Colonic mucosa (tissue), 4 donors: Measurements from ENCODE around the gene DPP3. TPM values are rescaled to one million over a fixed set of nuclear protein-coding genes. Genes with fewer than 3 reads are reported as not detected.

ENCODE experiments used
- DNase-seq: peaks from one replicate; pipeline ENCODE4 v3.0.0-alpha.2; 2020
- H3K27ac ChIP-seq: fragments of 200-600 bp; one replicate; pipeline ENCODE4 v1.8.0; 2021
- H3K27me3 ChIP-seq: fragments of 200-600 bp; one replicate; pipeline ENCODE4 v1.8.0; 2021
- H3K36me3 ChIP-seq: fragments of 200-600 bp; one replicate; pipeline ENCODE4 v1.8.0; 2021
- H3K4me1 ChIP-seq: fragments of 200-600 bp; one replicate; pipeline ENCODE4 v1.8.0; 2021; ENCODE audit warnings: mild to moderate bottlenecking
- H3K4me3 ChIP-seq: fragments of 200-600 bp; one replicate; pipeline ENCODE4 v1.8.0; 2021
- H3K9ac ChIP-seq, 2 donors: one replicate each; pipeline ENCODE4 v1.7.0; 2013; ENCODE audit warnings: control low read depth in 2 of 2, low read depth in 2 of 2, low read length in 2 of 2
- H3K9me3 ChIP-seq: fragments of 200-600 bp; one replicate; pipeline ENCODE4 v1.8.0; 2021
- intact Hi-C: fragments of 100-400 bp; cut with DNase I; formaldehyde crosslinking; loops from one replicate; pipeline ENCODE4 v1.14.1; 2022
- total RNA-seq, 2 donors: library from RNA; stranded (reverse); fragmentation: NEBNext Ultra II Directional in 1 of 2; extraction: Animal tissue kit (Norgen Biotek cat#: 25700) in 1 of 2; gene quantifications; one replicate each; pipeline ENCODE4 v1.2.1, GENCODE V29; 2021
- TF ChIP-seq, protein P1 (sequence below): fragments of 200-600 bp; IDR thresholded peaks from one replicate; pipeline ENCODE4 v1.8.0; 2022; ENCODE audit warnings: antibody characterized with exemption, mild to moderate bottlenecking
- donor health status: healthy.
- donor health status: DM: no; HTN: no; CAD: no.
- donor health status: DM: no; HTN: no; CAD: no.

DPP3 gene
- total RNA-seq, 2 donors from 2014 or later, result 70.3 to 124 TPM

DNA sequence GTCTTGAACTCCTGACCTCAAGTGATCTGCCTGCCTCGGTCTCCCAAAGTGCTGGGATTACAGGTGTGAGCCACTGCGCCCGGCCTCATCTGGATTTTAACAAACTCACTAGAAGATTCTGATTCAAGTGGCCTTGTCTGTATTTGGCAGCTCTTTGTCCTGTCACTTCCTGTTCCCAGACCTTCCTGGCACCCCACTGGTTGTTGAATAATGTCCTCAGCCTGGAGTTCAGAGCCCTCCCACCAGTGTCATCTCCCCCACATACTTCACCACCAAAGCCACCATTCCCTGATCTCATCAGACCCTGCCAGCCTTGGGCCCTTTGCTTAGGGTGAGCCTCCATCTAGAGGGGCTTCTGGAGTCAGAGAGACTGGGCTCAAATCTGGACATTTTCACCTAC is 10.2 kb upstream of the DPP3 start:
- Histone ChIP-seq H3K9ac (no peak overlapping the region), H3K27me3 (no peaks in the 10 kb centered on the region), H3K36me3 (no peaks in the 10 kb centered on the region), H3K4me1 (peaks cover 12% of the 10 kb centered on the region), H3K27ac (no peak overlapping the region), H3K9me3 (no peaks in the 10 kb centered on the region), H3K4me3 (no peak overlapping the region)
- TF ChIP-seq, protein P1, sequence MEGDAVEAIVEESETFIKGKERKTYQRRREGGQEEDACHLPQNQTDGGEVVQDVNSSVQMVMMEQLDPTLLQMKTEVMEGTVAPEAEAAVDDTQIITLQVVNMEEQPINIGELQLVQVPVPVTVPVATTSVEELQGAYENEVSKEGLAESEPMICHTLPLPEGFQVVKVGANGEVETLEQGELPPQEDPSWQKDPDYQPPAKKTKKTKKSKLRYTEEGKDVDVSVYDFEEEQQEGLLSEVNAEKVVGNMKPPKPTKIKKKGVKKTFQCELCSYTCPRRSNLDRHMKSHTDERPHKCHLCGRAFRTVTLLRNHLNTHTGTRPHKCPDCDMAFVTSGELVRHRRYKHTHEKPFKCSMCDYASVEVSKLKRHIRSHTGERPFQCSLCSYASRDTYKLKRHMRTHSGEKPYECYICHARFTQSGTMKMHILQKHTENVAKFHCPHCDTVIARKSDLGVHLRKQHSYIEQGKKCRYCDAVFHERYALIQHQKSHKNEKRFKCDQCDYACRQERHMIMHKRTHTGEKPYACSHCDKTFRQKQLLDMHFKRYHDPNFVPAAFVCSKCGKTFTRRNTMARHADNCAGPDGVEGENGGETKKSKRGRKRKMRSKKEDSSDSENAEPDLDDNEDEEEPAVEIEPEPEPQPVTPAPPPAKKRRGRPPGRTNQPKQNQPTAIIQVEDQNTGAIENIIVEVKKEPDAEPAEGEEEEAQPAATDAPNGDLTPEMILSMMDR, result no peak
- no peak for DNase-seq
- intact Hi-C loops, result no loop called here

DNA sequence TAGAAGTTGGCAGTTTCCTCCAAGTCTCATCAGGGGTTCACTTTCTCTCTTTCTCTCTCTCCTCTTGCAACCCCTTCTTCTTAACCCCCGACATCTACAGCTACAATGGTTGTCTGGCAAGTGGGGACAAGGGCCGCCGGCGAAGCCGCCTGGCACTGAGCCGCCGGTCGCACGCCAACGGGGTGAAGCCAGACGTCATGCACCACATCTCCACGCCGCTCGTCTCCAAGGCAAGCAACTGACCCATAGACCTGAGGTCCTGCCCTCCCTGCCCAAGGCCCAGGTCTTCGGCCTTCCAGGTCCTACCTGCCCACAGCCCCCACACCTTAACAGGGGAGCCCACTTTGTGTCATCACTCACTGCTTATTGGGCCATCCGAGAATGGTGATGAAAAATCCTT is 9.1 kb upstream of the DPP3 start:
- intact Hi-C loops, result no loop called here

GRCh38 chr11:66472054-66472453 is 8.2 kb upstream of the DPP3 start:
- Histone ChIP-seq H3K4me3 (no peak overlapping the region), H3K9me3 (no peaks in the 10 kb centered on the region), H3K27ac (no peak overlapping the region), H3K4me1 (peaks cover 7% of the 10 kb centered on the region), H3K9ac (no peak overlapping the region), H3K27me3 (no peaks in the 10 kb centered on the region), H3K36me3 (no peaks in the 10 kb centered on the region)
- TF ChIP-seq, protein P1, result no peak
- DNase-seq, result no peak
- intact Hi-C loops, result no loop called here

More for the DNA sequence above, 9.1 kb upstream of the DPP3 start:
- TF ChIP-seq, protein P1, result no peak
- H3K27me3 ChIP-seq, result no peaks in the 10 kb centered on the region
- peaks cover 8% of the 10 kb centered on the region for H3K4me1 ChIP-seq
- no peak overlapping the region for H3K9ac ChIP-seq
- no peaks in the 10 kb centered on the region for H3K9me3 ChIP-seq
- no peak overlapping the region for H3K27ac ChIP-seq
- no peak overlapping the region for H3K4me3 ChIP-seq
- no peak for DNase-seq
- no peaks in the 10 kb centered on the region for H3K36me3 ChIP-seq

DNA sequence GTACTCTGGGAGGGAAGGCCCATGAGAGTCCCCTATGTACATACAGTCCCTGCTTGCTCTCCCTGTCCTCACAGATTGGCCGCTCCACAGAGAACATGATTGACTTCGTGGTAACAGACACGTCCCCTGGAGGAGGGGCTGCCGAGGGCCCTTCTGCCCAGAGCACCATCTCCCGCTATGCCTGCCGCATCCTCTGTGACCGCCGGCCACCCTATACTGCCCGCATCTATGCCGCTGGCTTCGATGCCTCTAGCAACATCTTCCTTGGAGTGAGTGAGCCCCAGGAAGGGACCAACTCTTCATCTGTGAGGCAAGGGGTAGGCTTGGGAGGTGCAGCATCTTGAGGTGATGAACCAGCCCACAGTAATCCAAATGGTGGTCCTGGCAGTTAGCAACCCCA is 7.1 kb upstream of the DPP3 start:
- no peak for DNase-seq

GRCh38 chr11:66473608-66474515 is 6.4 kb upstream of the DPP3 start:
- Histone ChIP-seq H3K9ac (no peak overlapping the region), H3K9me3 (no peaks in the 10 kb centered on the region), H3K4me1 (no peaks in the 10 kb centered on the region), H3K27ac (no peak overlapping the region), H3K36me3 (no peaks in the 10 kb centered on the region), H3K27me3 (no peaks in the 10 kb centered on the region), H3K4me3 (no peak overlapping the region)
- intact Hi-C loops, result no loop called here
- DNase-seq, result no peak
- TF ChIP-seq, protein P1, result no peak

More for the DNA sequence above, 7.1 kb upstream of the DPP3 start:
- H3K9ac ChIP-seq, result no peak overlapping the region
- intact Hi-C loops, result no loop called here
- no peaks in the 10 kb centered on the region for H3K27me3 ChIP-seq
- no peaks in the 10 kb centered on the region for H3K36me3 ChIP-seq
- H3K9me3 ChIP-seq, result no peaks in the 10 kb centered on the region
- no peaks in the 10 kb centered on the region for H3K4me1 ChIP-seq
- H3K27ac ChIP-seq, result no peak overlapping the region
- H3K4me3 ChIP-seq, result no peak overlapping the region
- TF ChIP-seq, protein P1, result no peak
